Activated naive CD8-positive, alpha-beta T cell treated with anti-CD3 and anti-CD28 coated beads, Interleukin-2, amount 50 U/mL, for 16 hours (primary cell): Measurements from ENCODE around the gene VAV3.

Source experiments
- DNase-seq: peaks from one replicate; pipeline ENCODE4 v3.0.0-alpha.2; 2020; ENCODE audit warnings: low read depth, low spot score

The VAV3 gene

DNA sequence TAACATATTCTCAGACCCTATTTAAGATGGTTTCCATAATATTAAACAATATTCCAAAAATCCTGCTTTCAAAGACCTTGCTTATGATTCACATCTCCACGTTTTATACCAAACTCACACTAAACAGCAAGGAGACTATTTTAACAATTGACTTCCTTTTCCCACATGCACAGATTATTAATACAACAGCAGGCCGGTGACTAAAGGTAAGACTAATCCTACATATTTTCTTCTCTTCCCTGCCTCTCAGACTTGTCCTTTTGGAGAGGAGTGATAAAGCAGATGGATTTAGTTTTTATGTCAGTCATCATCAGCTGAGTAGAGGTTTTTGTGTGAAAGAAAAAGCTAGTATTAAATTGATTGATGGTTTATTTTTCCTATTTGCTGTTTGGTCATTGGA, 423.6 kb downstream of the VAV3 start:
- DNase-seq, result no peak

DNA sequence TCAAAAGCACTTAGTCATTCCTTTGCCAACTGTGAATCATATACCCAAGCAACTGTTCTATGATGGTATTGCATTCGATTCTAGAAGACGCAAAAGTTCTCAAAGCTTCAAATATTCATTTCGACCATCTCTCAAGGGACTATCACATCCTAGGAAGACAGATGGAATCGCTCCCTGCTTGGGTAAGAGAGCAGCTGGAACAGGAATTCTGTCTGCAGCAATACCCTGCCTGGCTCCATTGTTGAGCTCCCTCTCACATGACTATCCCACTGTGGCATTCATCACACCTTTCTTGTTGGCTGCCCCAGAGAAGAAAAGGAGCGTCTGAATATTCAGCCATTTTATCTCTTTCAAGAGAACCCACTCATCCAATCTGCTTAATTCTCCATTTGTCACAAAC, 426.5 kb downstream of the VAV3 start:
- no peak for DNase-seq

- DNase-seq, result no peak
Measured at GRCh38 chr1:107536266-107536665, 428.7 kb downstream of the VAV3 start.

DNA sequence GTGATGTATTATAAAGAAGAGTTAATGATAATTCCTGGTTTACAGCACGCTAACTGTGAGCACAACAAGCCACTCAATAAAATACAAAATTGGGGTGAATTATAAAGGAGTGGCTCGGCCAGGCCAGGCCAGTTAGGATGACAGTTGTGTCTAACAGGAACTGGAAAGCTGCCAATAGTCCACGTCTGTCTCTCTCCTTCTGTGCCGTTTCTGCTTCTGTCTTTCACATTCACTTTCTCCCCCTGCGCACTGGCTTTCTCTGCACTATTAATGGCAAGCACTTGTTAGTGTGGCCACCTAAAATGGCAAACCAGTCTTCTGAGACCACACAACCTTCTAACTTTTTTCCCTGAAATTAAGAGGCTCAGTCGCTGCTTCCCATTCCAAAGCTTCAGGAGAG, 429.9 kb downstream of the VAV3 start:
- no peak for DNase-seq

DNA sequence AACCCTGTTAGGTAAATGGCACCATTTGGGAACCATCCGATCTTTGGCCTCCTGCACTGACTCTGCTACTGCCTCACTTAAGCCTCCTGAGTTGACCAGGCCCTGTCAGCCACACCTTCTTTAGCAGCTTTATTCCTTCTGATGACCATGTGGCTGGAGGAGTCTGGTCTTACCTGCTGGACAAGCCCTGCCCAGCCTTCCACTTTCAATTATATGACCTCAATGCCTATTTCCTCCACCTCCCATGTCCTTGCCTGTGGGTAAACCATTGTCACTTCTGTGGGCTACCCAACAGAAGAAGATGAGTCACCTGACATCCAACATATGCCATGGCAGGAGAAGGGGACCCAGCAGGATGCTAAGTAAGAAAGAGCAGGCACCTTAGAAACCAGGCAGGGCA, 430.3 kb downstream of the VAV3 start:
- no peak for DNase-seq

DNA sequence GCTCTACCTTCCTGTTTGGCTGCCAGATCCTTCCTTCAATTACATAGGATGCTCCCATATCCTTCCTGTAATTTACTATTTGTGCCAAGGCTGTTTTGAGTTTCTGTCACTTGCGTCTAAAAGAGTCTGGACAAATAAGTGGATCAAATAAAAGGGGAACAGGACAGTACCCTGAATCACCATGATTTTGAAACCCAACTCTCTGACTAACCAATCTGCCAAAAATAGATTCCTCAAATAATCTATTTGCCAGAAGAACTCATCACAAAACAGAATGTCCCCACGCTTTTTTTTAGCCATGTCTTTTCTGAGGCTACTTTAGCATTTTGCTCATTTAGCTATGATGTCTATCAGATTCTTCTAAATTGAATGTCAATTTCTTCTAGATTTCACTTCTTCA, 431.5 kb downstream of the VAV3 start:
- no peak for DNase-seq

- no peak for DNase-seq
Measured at GRCh38 chr1:107532318-107532717, 432.7 kb downstream of the VAV3 start.

DNA sequence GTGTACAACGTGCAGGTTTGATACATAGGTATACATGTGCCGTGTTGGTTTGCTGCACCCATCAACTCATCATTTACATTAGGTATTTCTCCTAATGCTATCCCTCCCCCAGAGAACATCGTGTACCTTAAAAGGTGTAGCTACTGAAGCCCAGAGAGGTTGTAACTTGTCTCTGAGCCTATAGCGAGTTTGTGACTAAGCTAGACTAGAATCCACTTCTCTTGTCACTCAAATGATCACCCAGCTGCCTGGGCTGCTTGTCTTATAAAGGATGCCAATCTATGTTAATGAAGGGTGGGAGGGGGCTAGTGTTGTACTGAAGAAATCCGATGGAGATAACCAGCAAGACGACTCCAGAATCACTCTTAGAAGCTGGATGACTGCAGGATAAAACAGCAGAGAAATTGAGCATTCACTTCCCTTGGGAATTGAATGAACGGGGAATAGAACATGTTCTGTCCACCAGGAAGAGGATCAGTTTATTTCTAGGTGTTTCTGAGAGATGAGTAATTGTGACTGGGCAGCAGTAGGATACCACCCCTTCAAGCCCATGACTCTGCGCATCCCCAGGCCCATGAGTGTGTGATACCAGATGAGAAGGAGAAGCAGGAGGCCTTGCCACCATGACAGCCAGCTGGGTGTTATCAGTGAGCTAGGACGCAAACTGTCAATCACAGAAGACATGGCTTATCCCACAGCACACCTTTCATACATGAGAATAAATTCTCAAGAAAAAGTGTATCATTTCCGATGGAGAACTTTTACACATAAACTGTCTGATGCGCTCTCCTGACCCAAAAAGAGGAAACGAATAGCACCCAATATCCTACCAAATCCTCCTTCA, 433.7 kb downstream of the VAV3 start:
- DNase-seq, result no peak

DNA sequence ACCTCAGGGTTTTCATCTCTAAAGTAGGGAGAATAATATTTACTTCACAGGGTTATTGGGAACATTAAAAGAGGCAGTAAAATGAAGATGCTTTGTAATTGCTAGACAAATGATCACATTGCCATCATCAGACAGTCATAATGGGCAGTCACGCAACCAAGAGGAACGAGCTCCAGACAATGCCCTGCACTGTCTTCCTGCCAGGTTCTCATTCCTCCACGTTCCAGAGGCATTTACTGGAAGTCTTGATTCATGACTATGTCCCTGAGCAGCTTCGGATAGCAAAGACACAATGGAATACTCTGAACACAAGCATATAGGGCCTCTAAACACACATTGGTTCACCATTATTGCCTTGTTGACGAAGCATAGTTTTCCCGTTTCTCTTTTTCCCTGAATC, 434.4 kb downstream of the VAV3 start:
- no peak for DNase-seq

DNA sequence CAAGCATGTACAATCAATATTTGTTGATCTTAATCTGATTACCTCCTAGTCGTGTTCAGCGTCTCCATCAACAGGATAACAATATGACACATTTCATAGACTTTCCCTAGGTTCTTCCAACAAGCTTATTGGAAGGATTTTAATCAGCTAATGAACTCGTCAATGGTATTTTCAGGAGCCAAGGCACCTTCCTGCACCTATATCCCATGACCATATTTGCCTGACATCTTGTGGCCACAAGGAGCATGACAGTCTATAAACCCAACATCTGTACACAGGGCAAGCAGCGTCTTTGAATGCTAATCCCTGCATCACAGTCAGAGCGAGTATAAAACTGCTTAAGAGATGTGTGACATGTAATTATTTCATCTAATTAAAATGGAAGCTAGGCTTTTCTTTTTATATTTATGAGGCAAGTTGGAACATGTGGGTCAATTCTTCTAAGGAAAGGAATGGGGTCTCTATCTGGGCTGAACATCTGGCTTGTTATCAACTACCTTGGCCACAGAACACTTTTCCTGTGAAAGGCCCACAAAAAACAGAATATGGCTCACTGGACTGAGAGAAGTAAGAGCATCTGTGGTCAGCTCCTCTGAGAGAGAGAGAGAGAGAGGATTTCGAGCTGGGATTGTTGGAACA, 435.4 kb downstream of the VAV3 start:
- DNase-seq, result no peak

DNA sequence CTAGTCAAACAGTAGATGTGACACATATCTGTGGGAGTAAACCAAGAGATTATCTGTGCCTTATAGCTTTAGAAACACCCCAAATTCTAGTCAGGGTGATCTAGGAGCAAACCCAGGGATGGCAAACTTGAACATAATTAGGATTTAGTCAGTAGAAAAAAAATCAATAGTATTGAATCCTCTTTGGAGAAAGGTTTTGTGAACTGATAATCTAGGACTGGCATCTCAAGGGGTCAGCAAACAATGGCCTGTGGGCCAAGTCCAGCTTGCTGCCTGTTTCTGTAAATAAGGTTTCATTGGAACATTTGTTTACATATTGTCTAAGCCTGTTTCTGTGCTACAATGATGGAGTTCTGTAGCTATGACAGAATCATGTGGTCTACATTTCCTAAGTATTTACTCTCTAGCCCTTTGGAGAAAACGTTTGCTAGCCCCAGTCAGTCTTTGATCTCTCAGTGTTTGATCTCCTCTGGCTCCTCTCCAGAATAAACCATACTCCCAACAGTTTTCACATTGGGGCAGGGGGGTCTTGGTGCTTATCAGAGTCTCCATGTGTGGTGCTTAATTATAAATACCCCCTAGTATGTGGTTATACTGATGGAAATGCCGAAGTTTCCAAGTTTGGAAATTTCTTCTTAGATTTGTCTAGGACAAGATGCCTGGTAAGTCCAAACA, 438.3 kb downstream of the VAV3 start:
- DNase-seq, result no peak

GRCh38 chr1:107525961-107526360, 439.0 kb downstream of the VAV3 start:
- DNase-seq, result no peak

- no peak for DNase-seq
Measured at GRCh38 chr1:107525145-107525544, 439.8 kb downstream of the VAV3 start.

DNA sequence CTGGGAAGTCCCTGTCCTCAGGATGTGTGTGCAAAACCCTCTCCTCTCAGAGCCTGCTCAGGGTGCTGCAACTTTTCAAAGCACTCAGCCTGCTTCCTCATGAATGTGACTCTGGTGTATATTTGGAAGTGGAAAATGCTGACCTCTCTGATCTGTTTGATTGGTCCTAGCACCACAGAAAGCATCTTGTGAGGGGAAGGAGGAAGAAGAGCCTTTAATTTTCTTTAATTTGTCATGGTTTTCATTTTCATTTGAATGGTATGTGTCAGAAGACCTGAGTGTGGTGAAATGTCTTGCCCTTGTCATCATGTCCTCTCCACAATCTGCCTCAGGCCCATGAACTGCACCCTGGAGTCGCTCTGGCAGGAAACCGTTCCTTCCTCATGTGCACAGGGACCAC, 440.7 kb downstream of the VAV3 start:
- no peak for DNase-seq

DNA sequence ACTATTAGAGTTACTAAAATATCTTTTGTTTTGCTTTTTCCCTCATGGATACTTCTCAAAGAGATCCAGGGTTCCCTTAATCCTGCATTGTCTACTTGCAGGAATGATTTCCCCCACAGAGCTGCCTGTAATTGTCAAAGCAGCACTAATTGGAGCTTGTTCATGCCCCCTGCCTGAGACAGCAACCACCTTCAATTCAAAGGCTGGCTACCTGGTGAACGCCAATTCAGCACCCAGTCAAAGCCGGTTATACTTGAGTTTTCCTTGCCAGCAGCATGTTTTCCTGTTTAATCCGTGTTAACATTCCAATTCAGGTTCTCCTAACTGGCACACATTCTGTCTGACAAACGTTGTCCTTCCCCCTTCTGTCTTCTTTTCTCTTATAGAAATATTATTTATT, 441.2 kb downstream of the VAV3 start:
- DNase-seq, result no peak

- no peak for DNase-seq
Measured at GRCh38 chr1:107523061-107523460, 441.9 kb downstream of the VAV3 start.
